ENCODE data around the gene CNTNAP5.

- TF ChIP-seq BDP1 (IDR thresholded peaks at IDR 0.05; ENCODE audit: insufficient read depth, insufficient read length), result no peak
- no peak for TF ChIP-seq DNMT1 (IDR thresholded peaks at IDR 0.05)
- no peak for TF ChIP-seq HIVEP1 (CRISPR knock-in tag; IDR thresholded peaks at IDR 0.05)
Measured at GRCh38 chr2:124131276-124131675, 106.2 kb downstream of the CNTNAP5 start.

Measured in K562 (cell line).